HG03469 (cell line): ENCODE measurements around the gene AHI1.

Experiments used
- ATAC-seq: cut with Tn5 transposase; IDR thresholded peaks from one replicate; pipeline ENCODE4 v1.9.1; 2021; ENCODE audit warnings: mild to moderate bottlenecking, moderate library complexity, moderate number of reproducible peaks; ENCODE audit not compliant: unreplicated experiment

AHI1 gene

GRCh38 chr6:135236732-135237131 lies 260.8 kb downstream of the AHI1 start:
- no peak for ATAC-seq

- ATAC-seq = no peak
Observed at GRCh38 chr6:135236319-135236718, 261.2 kb downstream of the AHI1 start.

- no peak for ATAC-seq
Observed at GRCh38 chr6:135235716-135236115, 261.8 kb downstream of the AHI1 start.

- ATAC-seq = no peak
Observed at GRCh38 chr6:135234492-135234780, 263.1 kb downstream of the AHI1 start.

GRCh38 chr6:135233686-135234491 lies 263.7 kb downstream of the AHI1 start:
- ATAC-seq = no peak
